Measurements from ENCODE around the gene ASXL3.

The ASXL3 gene

GRCh38 chr18:33665187-33665586 lies 87.2 kb downstream of the ASXL3 start:
- DNase-seq, result no peak

DNA sequence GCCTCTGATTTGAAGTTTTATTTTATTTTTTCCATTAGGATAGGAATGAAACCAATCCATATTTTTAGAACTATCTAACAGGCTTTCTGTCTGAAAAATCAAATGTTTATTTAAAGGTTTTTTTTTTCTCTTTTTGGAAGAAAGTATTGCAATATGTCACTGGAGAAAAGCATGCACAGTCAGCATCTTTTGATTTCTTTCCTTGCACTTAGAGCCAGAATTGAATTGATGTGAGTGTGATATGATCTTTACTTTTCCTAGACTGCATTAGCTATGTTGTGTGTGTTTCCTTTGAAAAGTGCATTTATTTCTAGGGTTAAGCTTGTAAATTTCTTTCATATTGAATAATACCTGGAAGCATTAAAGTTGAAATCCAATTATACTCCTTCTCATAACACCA lies 87.6 kb downstream of the ASXL3 start:
- DNase-seq, result no peak

GRCh38 chr18:33666915-33667314 lies 88.9 kb downstream of the ASXL3 start:
- no peak for DNase-seq

GRCh38 chr18:33669589-33669988 lies 91.6 kb downstream of the ASXL3 start:
- no peak for DNase-seq

GRCh38 chr18:33670029-33670428 lies 92.0 kb downstream of the ASXL3 start:
- no peak for DNase-seq

GRCh38 chr18:33673689-33674088 lies 95.7 kb downstream of the ASXL3 start:
- no peak for DNase-seq

- DNase-seq, result no peak
Observed at GRCh38 chr18:33676593-33676992, 98.6 kb downstream of the ASXL3 start.

DNA sequence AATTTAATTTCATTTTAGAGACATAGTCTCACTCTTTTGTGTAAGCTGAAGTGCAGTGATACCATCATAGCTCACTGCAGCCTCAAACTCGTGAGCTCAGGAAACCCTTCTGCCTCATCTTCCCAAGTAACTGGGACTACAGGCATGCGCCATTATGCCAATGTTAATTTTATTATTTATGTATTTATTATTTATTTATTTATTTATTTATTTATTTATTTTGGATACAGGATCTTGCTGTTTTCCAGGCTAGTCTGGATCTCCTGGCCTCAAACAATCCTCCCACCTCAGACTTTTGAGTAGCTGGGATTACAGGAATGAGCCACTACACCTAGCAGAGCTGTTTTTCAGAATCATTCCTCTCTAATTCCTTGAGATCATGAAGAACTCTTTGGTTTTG lies 99.9 kb downstream of the ASXL3 start:
- no peak for DNase-seq

- no peak for DNase-seq
Observed at GRCh38 chr18:33682436-33682835, 104.4 kb downstream of the ASXL3 start.

- DNase-seq, result no peak
Observed at GRCh38 chr18:33694593-33694992, 116.6 kb downstream of the ASXL3 start.

DNA sequence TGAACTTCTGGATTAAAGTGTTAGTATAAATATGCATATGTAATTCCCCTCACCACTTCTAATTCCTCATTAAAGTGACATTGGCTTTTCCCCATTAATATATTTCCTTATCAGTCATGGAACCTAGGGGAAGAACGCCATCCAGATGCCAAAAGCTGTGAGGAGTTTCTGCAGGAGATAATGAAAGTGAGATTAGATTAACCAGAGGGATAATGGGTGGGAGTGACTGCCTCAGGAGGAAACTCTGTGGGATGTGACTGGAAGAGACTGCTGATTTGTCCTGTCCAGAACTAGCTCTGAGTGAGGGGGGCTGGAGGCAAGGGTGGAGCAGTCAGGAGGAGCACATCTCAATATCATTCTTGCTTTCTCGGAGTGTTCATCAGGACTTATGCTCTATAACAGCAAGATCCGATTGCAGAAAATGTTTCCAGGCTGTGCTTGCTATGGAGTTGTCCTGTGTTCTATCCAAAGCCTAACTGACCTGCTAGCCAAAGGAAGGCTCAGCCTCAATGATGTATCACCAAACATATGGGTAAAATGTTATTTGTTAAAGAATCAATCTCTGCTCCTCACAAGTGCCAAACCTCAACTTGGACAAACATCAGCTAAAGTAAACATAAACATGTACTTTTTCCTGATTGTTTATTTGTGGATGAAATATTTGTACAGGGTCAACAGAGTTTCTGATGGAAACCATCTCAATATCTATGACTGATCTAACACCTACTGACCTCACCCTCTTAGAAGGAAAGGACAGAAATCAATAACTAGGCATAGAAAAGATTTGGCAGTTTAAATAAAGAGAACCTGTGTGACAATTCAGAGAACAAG lies 118.5 kb downstream of the ASXL3 start:
- no peak for DNase-seq

DNA sequence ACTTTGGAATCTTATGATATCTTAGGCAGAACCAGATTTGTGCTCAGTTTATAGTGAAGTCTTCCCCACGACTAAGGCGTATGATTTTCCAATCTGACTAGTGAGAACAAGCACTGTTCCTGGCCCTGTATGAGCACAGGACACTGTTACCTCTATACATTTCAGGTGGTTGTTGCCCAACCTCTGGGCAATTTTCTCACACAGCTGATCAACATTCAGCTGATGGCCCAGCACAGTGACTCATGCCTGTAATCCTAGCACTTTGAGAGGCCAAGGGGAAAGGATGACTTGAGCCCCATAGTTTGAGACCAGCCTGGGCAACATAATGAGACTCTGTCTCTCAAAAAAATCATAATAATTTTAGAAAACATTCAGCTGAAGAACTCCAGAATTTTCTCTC lies 119.5 kb downstream of the ASXL3 start:
- DNase-seq, result no peak

DNA sequence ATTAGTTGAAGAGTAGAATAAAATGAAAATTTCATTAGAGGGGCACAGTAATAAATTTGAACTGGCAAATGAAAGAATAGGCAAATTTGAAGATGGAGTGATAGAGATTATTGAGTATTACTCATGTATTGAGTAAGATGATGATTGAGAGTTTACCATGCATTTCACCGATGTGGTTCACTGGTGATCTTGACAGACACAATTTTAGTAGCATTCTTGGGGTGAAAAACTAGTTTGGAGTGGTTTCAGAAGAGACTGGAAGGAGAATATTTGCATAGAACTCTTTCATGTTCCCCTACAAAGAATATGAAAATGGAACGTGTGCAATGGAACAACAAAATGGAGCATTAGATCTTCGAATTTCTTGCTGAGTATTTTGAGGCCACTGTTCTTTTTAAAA lies 121.4 kb downstream of the ASXL3 start:
- no peak for DNase-seq

GRCh38 chr18:33700513-33700976 lies 122.5 kb downstream of the ASXL3 start:
- DNase-seq, result no peak

DNA sequence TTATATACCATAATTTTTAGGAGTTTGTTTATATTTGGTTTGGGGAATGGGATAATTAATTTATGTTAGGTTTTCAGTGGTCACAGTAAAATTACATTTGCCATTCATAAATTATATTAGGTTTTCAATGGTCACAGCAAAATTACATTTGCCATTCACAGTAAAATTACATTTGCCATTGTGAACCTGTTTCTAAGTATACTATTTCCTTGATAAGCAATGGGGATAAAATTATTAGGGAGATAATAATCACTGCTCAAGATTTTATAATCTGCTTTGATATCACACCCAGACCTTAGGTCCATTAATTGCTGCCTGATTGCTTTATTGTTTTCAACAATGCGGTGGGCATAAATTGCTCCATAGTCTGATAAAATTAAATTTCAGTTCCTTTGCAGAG lies 124.6 kb downstream of the ASXL3 start:
- no peak for DNase-seq

DNA sequence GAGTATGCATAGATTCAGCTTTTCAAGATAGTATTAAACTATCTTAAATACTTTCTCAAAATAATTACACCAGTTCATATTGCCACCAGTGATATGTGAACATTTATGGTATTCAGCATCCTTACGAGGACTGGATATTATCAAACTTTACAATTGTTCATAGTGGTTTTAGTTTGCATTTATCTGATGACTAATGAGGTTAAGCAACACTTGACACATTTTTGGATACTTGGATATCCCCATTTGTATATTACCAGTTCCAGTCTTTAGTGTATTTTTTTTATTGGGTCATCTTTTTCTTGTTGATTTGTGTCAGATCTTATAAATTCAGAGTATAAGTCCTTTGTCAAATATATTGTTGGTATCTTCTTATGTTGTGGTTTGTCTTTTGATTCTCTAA lies 128.4 kb downstream of the ASXL3 start:
- no peak for DNase-seq

- no peak for DNase-seq
Observed at GRCh38 chr18:33708876-33709275, 130.9 kb downstream of the ASXL3 start.

DNA sequence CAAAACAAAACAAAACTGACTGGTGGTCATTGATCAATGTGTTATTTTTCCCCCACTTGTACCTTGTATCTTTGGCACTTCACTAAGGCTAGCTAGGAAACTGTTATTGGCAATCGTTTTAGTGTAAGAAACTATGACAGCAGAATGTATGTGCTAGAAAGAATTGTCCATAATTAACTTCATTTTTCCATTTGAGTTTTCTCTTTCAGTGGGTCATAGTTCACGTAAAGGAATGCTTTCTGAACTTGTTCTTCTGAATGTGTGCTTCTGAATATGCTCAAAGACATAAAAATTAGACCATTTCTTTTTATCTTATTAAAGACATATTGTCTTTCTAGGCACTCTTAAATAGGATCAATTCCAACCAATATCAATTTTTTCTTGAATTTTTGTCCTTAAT lies 132.2 kb downstream of the ASXL3 start:
- DNase-seq, result no peak

GRCh38 chr18:33711514-33711913 lies 133.5 kb downstream of the ASXL3 start:
- no peak for DNase-seq

DNA sequence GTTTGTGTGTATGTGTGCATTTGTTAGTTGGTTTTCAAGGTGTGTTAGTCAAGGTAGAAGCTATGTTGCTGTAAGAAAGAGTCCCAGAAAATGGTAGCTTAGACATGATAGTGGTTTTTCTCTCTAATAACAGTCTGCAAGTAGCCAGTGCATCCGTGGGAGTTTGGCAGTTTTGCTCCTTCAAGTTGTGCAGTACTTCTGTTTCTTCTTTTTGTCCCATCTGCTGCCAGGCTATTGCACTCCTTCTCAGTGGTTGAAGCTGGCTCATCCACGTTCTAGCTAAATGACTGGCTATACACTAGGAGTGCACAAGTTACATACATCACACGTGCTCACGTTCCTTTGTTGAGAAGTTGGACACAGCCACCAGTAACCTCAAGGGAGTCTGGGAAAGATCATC lies 134.7 kb downstream of the ASXL3 start:
- no peak for DNase-seq

DNA sequence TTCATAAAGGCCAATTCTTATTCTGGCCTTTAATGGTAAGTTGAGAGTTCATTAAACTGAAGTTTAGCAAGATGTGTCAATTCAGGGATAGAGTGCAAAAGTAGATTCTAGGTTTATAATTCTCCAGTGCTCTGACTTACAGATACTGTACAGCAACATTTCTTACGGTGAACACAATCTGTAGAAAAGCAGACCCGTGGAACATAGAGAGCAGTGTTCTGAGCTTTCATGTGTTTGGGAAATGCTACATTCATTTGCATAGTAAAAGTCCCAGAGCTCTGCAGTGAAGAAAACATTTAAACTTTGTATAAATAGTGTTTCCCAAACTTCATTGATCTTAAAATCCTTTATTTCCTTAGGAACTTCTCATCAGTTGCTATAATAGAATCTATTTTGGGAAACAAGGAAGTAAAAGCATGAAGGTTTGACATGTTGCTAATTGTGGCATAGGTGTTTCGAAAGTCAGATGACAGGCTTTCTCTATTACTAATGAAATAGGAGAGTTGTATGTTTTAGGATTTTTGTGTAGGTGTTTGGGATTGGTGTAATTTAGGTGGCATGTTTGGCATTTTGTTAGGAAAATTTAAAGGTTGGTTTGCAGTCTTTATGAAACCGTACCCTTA lies 138.2 kb downstream of the ASXL3 start:
- DNase-seq, result no peak

DNA sequence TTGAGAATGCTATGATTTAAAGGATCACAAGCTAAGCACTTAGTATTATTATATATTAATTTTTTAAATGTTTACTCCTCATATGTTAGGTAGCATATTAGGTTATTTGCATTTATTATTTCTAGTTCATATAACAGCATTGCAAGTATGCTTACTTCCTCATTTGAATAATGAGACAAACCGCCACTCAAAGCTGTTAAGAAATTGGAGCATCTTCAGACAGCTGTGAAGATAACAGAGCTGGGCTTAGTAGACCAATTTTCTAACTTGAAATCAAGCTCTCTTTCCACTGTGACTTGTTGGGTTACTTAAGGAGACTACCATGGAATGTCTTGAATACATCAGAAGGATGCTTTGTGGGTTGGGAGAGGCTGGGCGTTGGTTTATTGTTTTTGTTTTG lies 139.3 kb downstream of the ASXL3 start:
- no peak for DNase-seq

- no peak for DNase-seq
Observed at GRCh38 chr18:33720133-33720532, 142.1 kb downstream of the ASXL3 start.

DNA sequence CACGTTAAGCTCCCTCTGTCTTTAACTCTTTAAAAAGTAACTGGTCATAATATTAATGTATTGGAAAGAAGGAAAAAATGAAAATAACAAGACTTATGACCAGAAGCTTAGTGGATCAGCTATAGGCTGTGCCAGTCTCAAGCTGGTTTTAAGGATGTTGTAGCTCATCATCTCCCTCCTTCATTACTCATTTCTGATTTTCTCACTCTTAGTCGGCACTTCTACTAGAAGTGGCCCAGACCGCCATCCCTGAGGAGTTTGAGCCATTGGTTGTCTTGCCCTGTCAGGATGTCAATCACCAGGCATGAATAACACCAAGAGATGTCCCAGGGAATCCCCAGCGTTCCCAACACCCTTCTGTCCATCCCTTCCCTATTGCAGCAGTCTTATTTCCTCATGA lies 151.5 kb downstream of the ASXL3 start:
- DNase-seq, result no peak

- DNase-seq, result no peak
Observed at GRCh38 chr18:33733376-33733775, 155.4 kb downstream of the ASXL3 start.
